ENCODE data around the gene PDLIM5. TPM values are rescaled to one million over a fixed set of nuclear protein-coding genes. Genes with fewer than 3 reads are reported as not detected.

PDLIM5 gene
- total RNA-seq, 4 donors from 2014 or later, result 62.9 to 133 (median 110) TPM

DNA sequence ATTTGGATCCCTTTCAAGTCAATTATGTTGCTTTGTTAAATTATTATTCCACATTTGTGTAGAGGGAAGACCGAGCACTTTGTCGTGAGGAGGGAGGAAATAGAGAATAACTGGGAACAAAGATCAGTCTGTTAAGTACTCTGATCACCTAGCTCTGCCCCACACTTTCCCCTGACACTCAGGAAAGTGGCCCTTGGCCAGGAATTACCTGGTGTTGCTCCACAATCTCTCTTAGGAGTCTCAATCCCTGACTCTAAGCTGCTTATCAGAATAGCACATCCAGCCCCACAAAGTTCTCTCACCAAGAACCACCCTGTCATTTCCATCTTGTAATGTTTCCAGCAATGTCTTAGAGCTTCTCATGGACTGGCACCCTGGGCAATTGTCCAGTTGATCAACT, 222.2 kb downstream of the PDLIM5 start:
- 62 to 88% methylated on average over 2 of the region's 2 CpGs for WGBS, 2 donors (ENCODE audit: low coverage in 1 of 2)
- TF ChIP-seq POLR2A (IDR thresholded peaks at IDR 0.05) (no peak), POLR2AphosphoS5 (IDR thresholded peaks at IDR 0.05) (no peak), CTCF (IDR thresholded peaks at IDR 0.05) (no peak), EP300 (IDR thresholded peaks at IDR 0.05; ENCODE audit: low read depth) (no peak)
- intact Hi-C loops (cut with DNase I; ENCODE audit: low total_unique reads), result no loop called here
- Histone ChIP-seq H3K4me1 (no peaks in the 10 kb centered on the region), H3K9me3 (no peaks in the 10 kb centered on the region), H3K27me3 (no peaks in the 10 kb centered on the region), H3K36me3 (no peaks in the 10 kb centered on the region), H3K4me3 (no peak overlapping the region), H3K27ac (no peak overlapping the region)
- in situ Hi-C loops (cut with MboI; ENCODE audit: low pct_ligation_motif_present in 1 of 4, low pct_unique_long_range_greater_than_20kb in 1 of 4, low sequenced_read_pairs in 3 of 4), result no loop called here
- no peak for DNase-seq

- DNase-seq, result no peak
- Histone ChIP-seq H3K27me3 (no peaks in the 10 kb centered on the region), H3K4me1 (no peaks in the 10 kb centered on the region), H3K9me3 (no peaks in the 10 kb centered on the region), H3K36me3 (no peaks in the 10 kb centered on the region), H3K4me3 (no peak overlapping the region), H3K27ac (no peak overlapping the region)
- 30 to 53% methylated on average over 2 of the region's 2 CpGs for WGBS, 2 donors (ENCODE audit: low coverage in 1 of 2)
- intact Hi-C loops (cut with DNase I; ENCODE audit: low total_unique reads), result no loop called here
- in situ Hi-C loops (cut with MboI; ENCODE audit: low pct_ligation_motif_present in 1 of 4, low pct_unique_long_range_greater_than_20kb in 1 of 4, low sequenced_read_pairs in 3 of 4), result no loop called here
- TF ChIP-seq CTCF (IDR thresholded peaks at IDR 0.05) (no peak), EP300 (IDR thresholded peaks at IDR 0.05; ENCODE audit: low read depth) (no peak), POLR2AphosphoS5 (IDR thresholded peaks at IDR 0.05) (no peak), POLR2A (IDR thresholded peaks at IDR 0.05) (no peak)
These were observed 225.2 kb downstream of the PDLIM5 start for GRCh38 chr4:94676970-94677369.

- Histone ChIP-seq H3K4me1 (no peaks in the 10 kb centered on the region), H3K9me3 (no peaks in the 10 kb centered on the region), H3K4me3 (no peak overlapping the region), H3K27ac (no peak overlapping the region), H3K36me3 (no peaks in the 10 kb centered on the region), H3K27me3 (no peaks in the 10 kb centered on the region)
- no peak for DNase-seq
- no peak for TF ChIP-seq CTCF (IDR thresholded peaks at IDR 0.05)
- no peak for TF ChIP-seq EP300 (IDR thresholded peaks at IDR 0.05; ENCODE audit: low read depth)
- no peak for TF ChIP-seq POLR2A (IDR thresholded peaks at IDR 0.05)
- no peak for TF ChIP-seq POLR2AphosphoS5 (IDR thresholded peaks at IDR 0.05)
- intact Hi-C loops (cut with DNase I; ENCODE audit: low total_unique reads), result no loop called here
- in situ Hi-C loops (cut with MboI; ENCODE audit: low pct_ligation_motif_present in 1 of 4, low pct_unique_long_range_greater_than_20kb in 1 of 4, low sequenced_read_pairs in 3 of 4), result no loop called here
These were observed 227.2 kb downstream of the PDLIM5 start for GRCh38 chr4:94678896-94679295.

DNA sequence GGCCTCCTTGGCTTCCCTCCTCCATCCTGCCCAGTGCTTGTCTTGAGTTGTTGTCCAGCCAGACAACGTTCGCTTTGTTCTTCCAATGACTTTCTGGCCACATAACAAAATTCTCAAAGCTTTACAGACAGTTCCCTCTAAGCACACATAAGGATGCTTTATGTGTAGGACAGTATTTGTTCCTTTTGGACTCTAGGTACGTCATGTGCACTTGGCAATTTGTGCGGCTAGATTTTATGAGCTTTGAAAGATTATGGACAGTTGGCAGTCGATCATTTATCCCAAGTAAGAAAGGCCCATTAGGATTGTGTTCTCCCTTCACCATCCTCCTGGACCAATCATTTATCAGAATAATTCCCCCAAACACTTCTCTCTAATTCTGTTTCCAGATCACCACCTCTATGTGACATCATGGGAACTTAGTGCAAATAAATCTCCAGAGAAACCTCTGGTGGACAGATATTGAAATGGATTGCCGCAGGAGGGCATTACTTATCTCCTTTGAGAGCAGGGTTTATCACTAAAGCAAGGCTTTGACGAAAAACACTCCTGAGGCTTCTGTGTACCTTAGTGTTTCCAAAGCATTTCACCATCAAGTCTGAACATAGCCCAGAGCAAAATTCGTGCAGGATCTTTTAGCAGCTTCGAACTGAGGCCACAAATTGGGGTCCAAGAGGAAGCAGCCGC, 228.6 kb downstream of the PDLIM5 start:
- Histone ChIP-seq H3K36me3 (no peaks in the 10 kb centered on the region), H3K27ac (no peak overlapping the region), H3K9me3 (no peaks in the 10 kb centered on the region), H3K27me3 (no peaks in the 10 kb centered on the region), H3K4me3 (no peak overlapping the region), H3K4me1 (no peaks in the 10 kb centered on the region)
- intact Hi-C loops (cut with DNase I; ENCODE audit: low total_unique reads) (no loop called here), in situ Hi-C loops (cut with MboI; ENCODE audit: low pct_ligation_motif_present in 1 of 4, low pct_unique_long_range_greater_than_20kb in 1 of 4, low sequenced_read_pairs in 3 of 4) (no loop called here)
- no peak for TF ChIP-seq CTCF (IDR thresholded peaks at IDR 0.05)
- no peak for TF ChIP-seq POLR2AphosphoS5 (IDR thresholded peaks at IDR 0.05)
- no peak for TF ChIP-seq POLR2A (IDR thresholded peaks at IDR 0.05)
- no peak for TF ChIP-seq EP300 (IDR thresholded peaks at IDR 0.05; ENCODE audit: low read depth)
- no peak for DNase-seq
- 77 to 92% methylated on average over 2 to 10 of the region's 10 CpGs for WGBS, 2 donors (ENCODE audit: low coverage in 1 of 2)

Measured in transverse colon (tissue), 4 donors.